Fibroblast of villous mesenchyme (primary cell): ENCODE measurements around the gene CACTIN. TPM values are rescaled to one million over a fixed set of nuclear protein-coding genes. Genes with fewer than 3 reads are reported as not detected.

Experiments
- DNase-seq: peaks from one replicate; pipeline ENCODE4 v3.0.0-alpha.2; 2010; ENCODE audit warnings: low read depth
- H3K4me3 ChIP-seq: 2 replicates; pipeline ENCODE4 v1.5.1; 2011; ENCODE audit warnings: low read depth, mild to moderate bottlenecking, low read length
- CTCF ChIP-seq: IDR thresholded peaks from 2 replicates; pipeline ENCODE4 v1.5.1; 2012; ENCODE audit warnings: low read depth, mild to moderate bottlenecking, low read length; ENCODE audit not compliant: insufficient read depth
- total RNA-seq: library from RNA; depleted of rRNA; stranded (reverse); fragments of >200 nt; gene quantifications from 2 replicates; pipeline ENCODE4 v1.2.3, GENCODE V29; 2012

The CACTIN gene
- total RNA-seq, 1 donor = 17.7 TPM

- no peak for TF ChIP-seq CTCF
- peak overlapping the region; percentile 34 for H3K4me3 ChIP-seq
- DNase-seq = no peak
Observed at GRCh38 chr19:3575949-3576673, 50.5 kb downstream of the CACTIN start.

- no peak overlapping the region for H3K4me3 ChIP-seq
- peak; percentile 45 for TF ChIP-seq CTCF
- peak; percentile 49 for DNase-seq
Observed at GRCh38 chr19:3575260-3575741, 51.3 kb downstream of the CACTIN start.

- no peak for TF ChIP-seq CTCF
- H3K4me3 ChIP-seq = peak overlapping the region; percentile 76
- peak; percentile 96 for DNase-seq
Observed at GRCh38 chr19:3573858-3574637, 52.5 kb downstream of the CACTIN start.

GRCh38 chr19:3573162-3573857 lies 53.3 kb downstream of the CACTIN start:
- peak overlapping the region; percentile 76 for H3K4me3 ChIP-seq
- no peak for DNase-seq
- no peak for TF ChIP-seq CTCF

GRCh38 chr19:3572855-3573161 lies 53.8 kb downstream of the CACTIN start, which contains the start of gene HMG20B:
Gene HMG20B, plus strand, starts transcription at chr19:3572944. Its CDS starts 366 bp downstream, at chr19:3573310.
- no peak for TF ChIP-seq CTCF
- H3K4me3 ChIP-seq = peak within 1 kb of the TSS; percentile 76
- no peak for DNase-seq

GRCh38 chr19:3572132-3572854 lies 54.3 kb downstream of the CACTIN start:
- H3K4me3 ChIP-seq = peak overlapping the region; percentile 68
- TF ChIP-seq CTCF = no peak
- DNase-seq = peak; percentile 100
